Measurements from ENCODE around the gene LYST. TPM values are rescaled to one million over a fixed set of nuclear protein-coding genes. Genes with fewer than 3 reads are reported as not detected.

Gene LYST
- total RNA-seq, 8 experiments from 2014 or later: 9.1 to 28.5 (median 17.4) TPM

- Histone ChIP-seq H3K4me3 (no peak overlapping the region), H3K27ac (no peak overlapping the region), H3K4me1 (replicated peaks in 1 of 2) (peaks cover 0 to 8% of the 10 kb centered on the region in 2 donors)
- ATAC-seq (replicated peaks in 6 of 8): no peak
- in situ Hi-C loops (cut with MboI; ENCODE audit: low pct_unique_long_range_greater_than_20kb in 2 of 9, low sequenced_read_pairs in 9 of 9, unreplicated experiment in 9 of 9): no loop called here
- WGBS, 10 experiments: 60 to 100% (median 81%) methylated on average over 1 to 6 of the region's 6 CpGs; no CpG with 5 or more reads in 2 of the 10 experiments
These were observed 11.5 kb upstream of the LYST start for GRCh38 chr1:235878082-235878811.

GRCh38 chr1:235876402-235876841 is 9.7 kb upstream of the LYST start:
- no peak overlapping the region for H3K4me3 ChIP-seq
- no peak overlapping the region for H3K27ac ChIP-seq
- no peak for ATAC-seq (replicated peaks in 6 of 8)
- H3K4me1 ChIP-seq (replicated peaks in 1 of 2): peaks cover 0 to 8% of the 10 kb centered on the region in 2 donors
- in situ Hi-C loops (cut with MboI; ENCODE audit: low pct_unique_long_range_greater_than_20kb in 2 of 9, low sequenced_read_pairs in 9 of 9, unreplicated experiment in 9 of 9): no loop called here
- 17 to 88% (median 60%) methylated on average over 1 to 2 of the region's 2 CpGs for WGBS, 10 experiments

- peak in 3 of 8 experiments; percentile 62 to 84 (median 71) for ATAC-seq (replicated peaks in 6 of 8)
- Histone ChIP-seq H3K27ac (no peak overlapping the region), H3K4me3 (no peak overlapping the region), H3K4me1 (replicated peaks in 1 of 2) (peaks cover 0 to 8% of the 10 kb centered on the region in 2 donors)
- in situ Hi-C loops (cut with MboI; ENCODE audit: low pct_unique_long_range_greater_than_20kb in 2 of 9, low sequenced_read_pairs in 9 of 9, unreplicated experiment in 9 of 9): no loop called here
- 43 to 90% (median 63%) methylated on average over 2 to 4 of the region's 4 CpGs; no CpG with 5 or more reads in 1 of the 10 experiments for WGBS, 10 experiments
These were observed 8.4 kb upstream of the LYST start for GRCh38 chr1:235875036-235875597.

- 20 to 94% (median 71%) methylated on average over 1 to 4 of the region's 4 CpGs; no CpG with 5 or more reads in 2 of the 10 experiments for WGBS, 10 experiments
- Histone ChIP-seq H3K27ac (no peak overlapping the region), H3K4me3 (no peak overlapping the region), H3K4me1 (replicated peaks in 1 of 2) (peaks cover 0 to 8% of the 10 kb centered on the region in 2 donors)
- ATAC-seq (replicated peaks in 6 of 8): no peak
- in situ Hi-C loops (cut with MboI; ENCODE audit: low pct_unique_long_range_greater_than_20kb in 2 of 9, low sequenced_read_pairs in 9 of 9, unreplicated experiment in 9 of 9): loop anchor here in 1 of 9 experiments (25.0 kb wide), 1 partner anchor 88 kb away; no protein-coding TSS in a partner anchor
These were observed 7.6 kb upstream of the LYST start for GRCh38 chr1:235874261-235874660.

GRCh38 chr1:235873571-235873970 is 6.9 kb upstream of the LYST start:
- Histone ChIP-seq H3K4me1 (replicated peaks in 1 of 2) (peaks cover 0 to 8% of the 10 kb centered on the region in 2 donors), H3K27ac (no peak overlapping the region), H3K4me3 (no peak overlapping the region)
- ATAC-seq (replicated peaks in 6 of 8): no peak
- in situ Hi-C loops (cut with MboI; ENCODE audit: low pct_unique_long_range_greater_than_20kb in 2 of 9, low sequenced_read_pairs in 9 of 9, unreplicated experiment in 9 of 9): loop anchor here in 1 of 9 experiments (25.0 kb wide), 1 partner anchor 89 kb away; no protein-coding TSS in a partner anchor
- 71 to 100% (median 98%) methylated on average over 1 to 2 of the region's 2 CpGs for WGBS, 10 experiments

- H3K4me1 ChIP-seq (replicated peaks in 1 of 2): peaks cover under 1 to 9% of the 10 kb centered on the region in 2 donors
- in situ Hi-C loops (cut with MboI; ENCODE audit: low pct_unique_long_range_greater_than_20kb in 2 of 9, low sequenced_read_pairs in 9 of 9, unreplicated experiment in 9 of 9): loop anchor here in 1 of 9 experiments (25.0 kb wide), 1 partner anchor 89 kb away; no protein-coding TSS in a partner anchor
- no peak overlapping the region for H3K27ac ChIP-seq
- 9 to 80% (median 25%) methylated on average over 1 of the region's 1 CpG; no CpG with 5 or more reads in 3 of the 10 experiments for WGBS, 10 experiments
- no peak overlapping the region for H3K4me3 ChIP-seq
- no peak for ATAC-seq (replicated peaks in 6 of 8)
These were observed 6.3 kb upstream of the LYST start for GRCh38 chr1:235873045-235873444.

GRCh38 chr1:235872270-235872669 is 5.6 kb upstream of the LYST start:
- in situ Hi-C loops (cut with MboI; ENCODE audit: low pct_unique_long_range_greater_than_20kb in 2 of 9, low sequenced_read_pairs in 9 of 9, unreplicated experiment in 9 of 9): loop anchor here in 1 of 9 experiments (25.0 kb wide), 1 partner anchor 90 kb away; no protein-coding TSS in a partner anchor
- no peak overlapping the region for H3K4me3 ChIP-seq
- H3K27ac ChIP-seq: no peak overlapping the region
- WGBS, 10 experiments: 81 to 96% (median 88%) methylated on average over 4 to 6 of the region's 6 CpGs; no CpG with 5 or more reads in 5 of the 10 experiments
- peaks cover 6 to 14% of the 10 kb centered on the region in 2 donors for H3K4me1 ChIP-seq (replicated peaks in 1 of 2)
- no peak for ATAC-seq (replicated peaks in 6 of 8)

- H3K4me1 ChIP-seq (replicated peaks in 1 of 2): peaks cover 17 to 18% of the 10 kb centered on the region in 2 donors
- WGBS, 10 experiments: 53 to 100% (median 83%) methylated on average over 3 to 9 of the region's 9 CpGs
- H3K4me3 ChIP-seq: peak overlapping the region; percentile 69 to 85 (median 76)
- ATAC-seq (replicated peaks in 6 of 8): no peak
- in situ Hi-C loops (cut with MboI; ENCODE audit: low pct_unique_long_range_greater_than_20kb in 2 of 9, low sequenced_read_pairs in 9 of 9, unreplicated experiment in 9 of 9): loop anchor here in 1 of 9 experiments (25.0 kb wide), 1 partner anchor 94 kb away; no protein-coding TSS in a partner anchor
- H3K27ac ChIP-seq: peak overlapping the region; percentile 79 to 86
These were observed 1.3 kb upstream of the LYST start for GRCh38 chr1:235867903-235868469.

GRCh38 chr1:235866913-235867845 is 473 bp upstream of the LYST start:
- WGBS, 10 experiments: 0 to 80% (median 7%) methylated on average over 1 to 21 of the region's 56 CpGs
- Histone ChIP-seq H3K4me3 (peak overlapping the region; percentile 69 to 85 (median 76)), H3K4me1 (replicated peaks in 1 of 2) (peaks cover 17 to 18% of the 10 kb centered on the region in 2 donors), H3K27ac (peak overlapping the region; percentile 86 to 88)
- in situ Hi-C loops (cut with MboI; ENCODE audit: low pct_unique_long_range_greater_than_20kb in 2 of 9, low sequenced_read_pairs in 9 of 9, unreplicated experiment in 9 of 9): loop anchor here in 1 of 9 experiments (25.0 kb wide), 1 partner anchor 95 kb away; no protein-coding TSS in a partner anchor
- ATAC-seq (replicated peaks in 6 of 8): peak; percentile 77 to 92 (median 90)

GRCh38 chr1:235865565-235866204 is 1.0 kb downstream of the LYST start:
- H3K4me3 ChIP-seq: peak overlapping the region; percentile 69 to 85 (median 76)
- WGBS, 10 experiments: 0 to 20% (median 3%) methylated on average over 1 to 16 of the region's 16 CpGs
- ATAC-seq (replicated peaks in 6 of 8): peak in 2 of 8 experiments; percentile 1
- in situ Hi-C loops (cut with MboI; ENCODE audit: low pct_unique_long_range_greater_than_20kb in 2 of 9, low sequenced_read_pairs in 9 of 9, unreplicated experiment in 9 of 9): loop anchor here in 1 of 9 experiments (25.0 kb wide), 1 partner anchor 97 kb away; no protein-coding TSS in a partner anchor
- peak overlapping the region; percentile 78 to 88 for H3K27ac ChIP-seq
- peaks cover 17 to 18% of the 10 kb centered on the region in 2 donors for H3K4me1 ChIP-seq (replicated peaks in 1 of 2)

- in situ Hi-C loops (cut with MboI; ENCODE audit: low pct_unique_long_range_greater_than_20kb in 2 of 9, low sequenced_read_pairs in 9 of 9, unreplicated experiment in 9 of 9): loop anchor here in 1 of 9 experiments (25.0 kb wide), 1 partner anchor 97 kb away; no protein-coding TSS in a partner anchor
- H3K4me3 ChIP-seq: peak overlapping the region; percentile 69 to 85 (median 76)
- peak overlapping the region in 1 of 2 donors; percentile 26 for H3K27ac ChIP-seq
- 33 to 91% (median 67%) methylated on average over 1 to 2 of the region's 3 CpGs; no CpG with 5 or more reads in 2 of the 10 experiments for WGBS, 10 experiments
- ATAC-seq (replicated peaks in 6 of 8): no peak
- peaks cover 17 to 18% of the 10 kb centered on the region in 2 donors for H3K4me1 ChIP-seq (replicated peaks in 1 of 2)
These were observed 1.7 kb downstream of the LYST start for GRCh38 chr1:235864931-235865525.
